ENCODE measurements around the gene CHMP1A.

DNA sequence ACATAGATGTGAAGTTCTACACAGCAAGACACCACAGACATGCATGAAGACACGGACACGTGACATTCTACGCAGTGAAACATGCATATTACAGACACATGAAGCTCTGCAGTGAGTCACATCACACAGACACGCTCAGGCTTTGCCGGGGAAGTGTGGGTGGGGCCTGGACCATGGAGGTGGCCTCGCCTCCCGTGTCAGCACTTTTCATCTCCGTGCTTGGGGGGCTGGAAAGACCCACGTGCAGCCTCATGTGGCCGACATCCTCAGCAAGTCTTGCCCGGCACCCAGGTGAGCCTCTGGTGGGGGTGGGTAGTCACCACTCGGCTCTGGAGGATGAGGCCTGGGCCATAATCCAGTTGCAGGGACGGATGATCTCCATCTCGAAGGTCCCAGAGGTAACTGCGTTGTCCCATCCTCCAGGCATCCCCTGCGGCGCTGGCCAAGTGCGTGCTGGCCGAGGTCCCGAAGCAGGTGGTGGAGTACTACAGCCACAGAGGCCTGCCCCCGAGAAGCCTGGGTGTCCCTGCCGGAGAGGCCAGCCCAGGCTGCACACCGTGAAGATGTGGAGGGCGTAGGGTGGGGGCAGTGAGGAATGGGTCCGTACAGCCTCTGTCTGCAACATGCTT is 61.3 kb downstream of the CHMP1A start:
- no peak for TF ChIP-seq EZH2 (IDR thresholded peaks at IDR 0.05; ENCODE audit: low read length)
- TF ChIP-seq, protein P1, sequence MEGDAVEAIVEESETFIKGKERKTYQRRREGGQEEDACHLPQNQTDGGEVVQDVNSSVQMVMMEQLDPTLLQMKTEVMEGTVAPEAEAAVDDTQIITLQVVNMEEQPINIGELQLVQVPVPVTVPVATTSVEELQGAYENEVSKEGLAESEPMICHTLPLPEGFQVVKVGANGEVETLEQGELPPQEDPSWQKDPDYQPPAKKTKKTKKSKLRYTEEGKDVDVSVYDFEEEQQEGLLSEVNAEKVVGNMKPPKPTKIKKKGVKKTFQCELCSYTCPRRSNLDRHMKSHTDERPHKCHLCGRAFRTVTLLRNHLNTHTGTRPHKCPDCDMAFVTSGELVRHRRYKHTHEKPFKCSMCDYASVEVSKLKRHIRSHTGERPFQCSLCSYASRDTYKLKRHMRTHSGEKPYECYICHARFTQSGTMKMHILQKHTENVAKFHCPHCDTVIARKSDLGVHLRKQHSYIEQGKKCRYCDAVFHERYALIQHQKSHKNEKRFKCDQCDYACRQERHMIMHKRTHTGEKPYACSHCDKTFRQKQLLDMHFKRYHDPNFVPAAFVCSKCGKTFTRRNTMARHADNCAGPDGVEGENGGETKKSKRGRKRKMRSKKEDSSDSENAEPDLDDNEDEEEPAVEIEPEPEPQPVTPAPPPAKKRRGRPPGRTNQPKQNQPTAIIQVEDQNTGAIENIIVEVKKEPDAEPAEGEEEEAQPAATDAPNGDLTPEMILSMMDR (optimal IDR thresholded peaks at IDR 0.05 in 1 of 3, IDR thresholded peaks at IDR 0.05 in 1 of 3, conservative IDR thresholded peaks at IDR 0.05 in 1 of 3; ENCODE audit: extremely low read depth in 1 of 3, insufficient read depth in 2 of 3, low read length in 3 of 3), result no peak
